Left ventricle myocardium inferior (tissue), 1 donor: Measurements from ENCODE around the gene EPHA2. TPM values are rescaled to one million over a fixed set of nuclear protein-coding genes. Genes with fewer than 3 reads are reported as not detected.

ENCODE experiments used
- DNase-seq: peaks from one replicate; pipeline ENCODE4 v3.0.0-alpha.2; 2020
- H3K27ac ChIP-seq: fragments of 200-600 bp; replicated peaks from 2 replicates; pipeline ENCODE4 v1.8.0; 2021
- H3K27me3 ChIP-seq: fragments of 200-600 bp; 2 replicates; pipeline ENCODE4 v1.8.0; 2021; ENCODE audit warnings: low read depth
- H3K36me3 ChIP-seq: fragments of 200-600 bp; 2 replicates; pipeline ENCODE4 v1.8.0; 2021
- H3K4me1 ChIP-seq: fragments of 200-600 bp; 2 replicates; pipeline ENCODE4 v1.8.0; 2021
- H3K4me3 ChIP-seq: fragments of 200-600 bp; 2 replicates; pipeline ENCODE4 v1.8.0; 2021; ENCODE audit warnings: mild to moderate bottlenecking, moderate library complexity
- H3K9me3 ChIP-seq: fragments of 200-600 bp; replicated peaks from 2 replicates; pipeline ENCODE4 v1.8.0; 2021
- CTCF ChIP-seq: fragments of 200-600 bp; IDR thresholded peaks from 2 replicates; pipeline ENCODE4 v1.8.0; 2021; ENCODE audit warnings: antibody characterized with exemption, mild to moderate bottlenecking, borderline replicate concordance
- intact Hi-C: fragments of 100-400 bp; cut with micrococcal nuclease; formaldehyde crosslinking; loops from one replicate; pipeline ENCODE4 v1.11.0; 2022
- total RNA-seq: library from RNA; stranded (reverse); fragmentation: NEBNext Ultra II Directional; extraction: Animal tissue kit (Norgen Biotek cat#: 25700); gene quantifications from one replicate; pipeline ENCODE4 v1.2.1, GENCODE V29; 2021
- donor health status: DM: no; HTN: yes; CAD: no; lungs with severe emphysema.

EPHA2 gene
- total RNA-seq, 1 donor from 2014 or later, result 9.6 TPM

- intact Hi-C loops, result no loop called here
- no peak for TF ChIP-seq CTCF
- peaks cover 21% of the 10 kb centered on the region for H3K4me1 ChIP-seq
- no peak for DNase-seq
- no peak overlapping the region for H3K4me3 ChIP-seq
- no peaks in the 10 kb centered on the region for H3K36me3 ChIP-seq
- no peaks in the 10 kb centered on the region for H3K27me3 ChIP-seq
- no peaks in the 10 kb centered on the region for H3K9me3 ChIP-seq
- H3K27ac ChIP-seq, result no peak overlapping the region
These were observed 6.4 kb upstream of the EPHA2 start for GRCh38 chr1:16162163-16162822.

- intact Hi-C loops, result no loop called here
- no peaks in the 10 kb centered on the region for H3K9me3 ChIP-seq
- TF ChIP-seq CTCF, result no peak
- H3K27ac ChIP-seq, result no peak overlapping the region
- no peaks in the 10 kb centered on the region for H3K27me3 ChIP-seq
- H3K36me3 ChIP-seq, result no peaks in the 10 kb centered on the region
- no peak for DNase-seq
- H3K4me1 ChIP-seq, result peaks cover 20% of the 10 kb centered on the region
- no peak overlapping the region for H3K4me3 ChIP-seq
These were observed 5.8 kb upstream of the EPHA2 start for GRCh38 chr1:16161717-16162116.

GRCh38 chr1:16158993-16159831, 3.3 kb upstream of the EPHA2 start:
- Histone ChIP-seq H3K4me1 (peaks cover 30% of the 10 kb centered on the region), H3K27me3 (no peaks in the 10 kb centered on the region), H3K36me3 (no peaks in the 10 kb centered on the region), H3K9me3 (no peaks in the 10 kb centered on the region), H3K4me3 (no peak overlapping the region), H3K27ac (no peak overlapping the region)
- DNase-seq, result no peak
- TF ChIP-seq CTCF, result no peak
- intact Hi-C loops, result no loop called here

- no peak for DNase-seq
- no peak overlapping the region for H3K27ac ChIP-seq
- no peak for TF ChIP-seq CTCF
These were observed 2.2 kb upstream of the EPHA2 start for GRCh38 chr1:16158025-16158424.

GRCh38 chr1:16156848-16157495, 1.1 kb upstream of the EPHA2 start:
- H3K4me1 ChIP-seq, result peaks cover 50% of the 10 kb centered on the region
- no peaks in the 10 kb centered on the region for H3K36me3 ChIP-seq
- intact Hi-C loops, result no loop called here
- DNase-seq, result no peak
- no peak for TF ChIP-seq CTCF
- no peak overlapping the region for H3K4me3 ChIP-seq
- no peaks in the 10 kb centered on the region for H3K9me3 ChIP-seq
- H3K27me3 ChIP-seq, result no peaks in the 10 kb centered on the region
- H3K27ac ChIP-seq, result peak overlapping the region; percentile 94

More at GRCh38 chr1:16158025-16158424, 2.2 kb upstream of the EPHA2 start:
- H3K4me1 ChIP-seq, result peaks cover 39% of the 10 kb centered on the region
- intact Hi-C loops, result no loop called here
- H3K4me3 ChIP-seq, result no peak overlapping the region
- no peaks in the 10 kb centered on the region for H3K9me3 ChIP-seq
- H3K27me3 ChIP-seq, result no peaks in the 10 kb centered on the region
- no peaks in the 10 kb centered on the region for H3K36me3 ChIP-seq
